Adrenal gland (tissue), 12 donors: ENCODE measurements around the gene BRME1. TPM values are rescaled to one million over a fixed set of nuclear protein-coding genes. Genes with fewer than 3 reads are reported as not detected.
A peak's percentile ranks its signal among the peaks of the same experiment; 100 is the strongest.

ENCODE experiments used
- DNase-seq, 7 donors: peaks; one replicate each; pipeline ENCODE4 v3.0.0-alpha.2; 2019 to 2020
- H3K27ac ChIP-seq, 5 donors: fragments of 200-600 bp; sonication (generic) in 4 of 5; 1 replicate in 3 of 5; 2 replicates in 2 of 5; pipeline versions ENCODE4 v1.5.1 to v1.8.0; 2016 to 2020; ENCODE audit warnings: mild to moderate bottlenecking in 1 of 5
- H3K27me3 ChIP-seq: fragments of 200-600 bp; 2 replicates; pipeline ENCODE4 v1.8.0; 2021
- H3K36me3 ChIP-seq, 2 donors: fragments of 200-600 bp; replicated peaks in 1 of 2; 1 replicate in 1 of 2; 2 replicates in 1 of 2; pipeline versions ENCODE4 v1.5.1 to v1.8.0; 2018 to 2022
- H3K4me1 ChIP-seq, 2 donors: fragments of 200-600 bp; replicated peaks in 1 of 2; 1 replicate in 1 of 2; 2 replicates in 1 of 2; pipeline versions ENCODE4 v1.5.1 to v1.8.0; 2018 to 2021
- H3K4me3 ChIP-seq, 4 donors: fragments of 200-600 bp; sonication (generic) in 3 of 4; one replicate each; pipeline ENCODE4 v1.5.1; 2016 to 2018
- H3K9me3 ChIP-seq, 3 donors: fragments of 200-600 bp; sonication (generic) in 1 of 3; replicated peaks in 1 of 3; 1 replicate in 2 of 3; 2 replicates in 1 of 3; pipeline versions ENCODE4 v1.5.1 to v1.8.0; 2016 to 2021
- POLR2A ChIP-seq, 2 donors: fragments of 450-650 bp; IDR thresholded peaks; one replicate each; pipeline ENCODE4 v1.6.1; 2017; ENCODE audit warnings: antibody characterized with exemption in 2 of 2, mild to moderate bottlenecking in 2 of 2, moderate library complexity in 1 of 2
- WGBS, 4 donors: extraction: QIAGEN DNeasy Blood & Tissue Kit in 2 of 4; methylation state at CpG; one replicate each; pipeline versions ENCODE4 v1.1.5 to v1.1.7; 2013 to 2017; 5-methylcytosine and 5-hydroxymethylcytosine counted together
- intact Hi-C, 2 donors: fragments of 100-400 bp; cut with DNase I; formaldehyde crosslinking; loops; one replicate each; pipeline versions ENCODE4 v1.14.1 to v1.15.0; 2022 to 2023
- polyA plus RNA-seq, 3 donors: library from polyadenylated mRNA; stranded (reverse); fragments of 200-250 nt in 2 of 3; fragments of 350-450 nt in 1 of 3; fragmentation: Illumina TruSeq in 1 of 3; extraction: RNeasy Lipid Tissue Mini Kit (QIAGEN cat#74804) in 1 of 3; gene quantifications; one replicate each; pipeline ENCODE4 v1.2.3, GENCODE V29; 2013 to 2014
- total RNA-seq, 9 donors: library from RNA; depleted of rRNA in 4 of 9; stranded (reverse); fragments of >200 nt in 4 of 9; fragments of 120-200 nt in 1 of 9; fragmentation: NEBNext Ultra II Directional in 1 of 9; extraction: Animal tissue kit (Norgen Biotek cat#: 25700) in 1 of 9; gene quantifications; one replicate each; pipeline versions ENCODE4 v1.1.0 to v1.2.4, GENCODE V29; 2013 to 2023
- TF ChIP-seq, protein P1 (sequence below), 6 experiments: fragments of 450-650 bp in 4 of 6; fragments of 200-600 bp in 2 of 6; sonication (generic) in 1 of 6; IDR thresholded peaks; 1 replicate in 5 of 6; 2 replicates in 1 of 6; pipeline versions ENCODE4 v1.5.1 to v1.8.0; 2016 to 2021; ENCODE audit warnings: antibody characterized with exemption in 6 of 6, mild to moderate bottlenecking in 2 of 6, moderate library complexity in 1 of 6
- donor health status: healthy with polysubstance abuse.
- donor health status: Bipolar disorder and iron deficiency.
- donor health status: DM: yes; HTN: yes; CAD: no.
- donor health status: DM: no; HTN: no; CAD: no.
- donor health status: DM: no; HTN: no; CAD: no.
- donor health status: DM: yes; HTN: yes; CAD: no.

BRME1 gene
- total and polyA plus RNA-seq, 12 donors, result 0.21 to 4.5 (median 1.4) TPM; not detected in 1

DNA sequence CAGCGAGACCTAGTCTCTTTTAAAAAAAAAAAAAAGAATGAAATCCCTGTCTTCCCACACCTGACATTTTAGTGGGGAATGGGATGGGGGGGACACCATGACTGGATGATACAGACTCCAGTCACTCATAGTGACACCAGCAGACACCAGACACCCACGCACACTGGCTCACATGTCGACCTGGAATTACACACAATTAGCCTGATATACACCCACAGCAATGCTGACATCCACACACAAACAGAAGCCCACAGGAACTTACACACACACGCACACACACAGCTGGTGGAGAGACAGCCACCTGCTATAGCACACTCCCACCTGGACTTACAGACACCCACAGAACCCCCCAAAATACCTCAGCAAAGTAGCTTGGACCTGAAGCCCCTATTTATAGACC lies 37.3 kb downstream of the BRME1 start:
- Histone ChIP-seq H3K36me3 (no peaks in the 10 kb centered on the region), H3K27me3 (peaks cover 5% of the 10 kb centered on the region), H3K4me3 (no peak overlapping the region), H3K27ac (no peak overlapping the region), H3K4me1 (peaks cover 0 to 3% of the 10 kb centered on the region in 2 donors), H3K9me3 (no peaks in the 10 kb centered on the region)
- DNase-seq, result no peak
- intact Hi-C loops, result loop anchor here in 1 of 2 donors (10.0 kb wide), 2 partner anchors 274 to 594 kb away; no protein-coding TSS in a partner anchor
- TF ChIP-seq, protein P1, sequence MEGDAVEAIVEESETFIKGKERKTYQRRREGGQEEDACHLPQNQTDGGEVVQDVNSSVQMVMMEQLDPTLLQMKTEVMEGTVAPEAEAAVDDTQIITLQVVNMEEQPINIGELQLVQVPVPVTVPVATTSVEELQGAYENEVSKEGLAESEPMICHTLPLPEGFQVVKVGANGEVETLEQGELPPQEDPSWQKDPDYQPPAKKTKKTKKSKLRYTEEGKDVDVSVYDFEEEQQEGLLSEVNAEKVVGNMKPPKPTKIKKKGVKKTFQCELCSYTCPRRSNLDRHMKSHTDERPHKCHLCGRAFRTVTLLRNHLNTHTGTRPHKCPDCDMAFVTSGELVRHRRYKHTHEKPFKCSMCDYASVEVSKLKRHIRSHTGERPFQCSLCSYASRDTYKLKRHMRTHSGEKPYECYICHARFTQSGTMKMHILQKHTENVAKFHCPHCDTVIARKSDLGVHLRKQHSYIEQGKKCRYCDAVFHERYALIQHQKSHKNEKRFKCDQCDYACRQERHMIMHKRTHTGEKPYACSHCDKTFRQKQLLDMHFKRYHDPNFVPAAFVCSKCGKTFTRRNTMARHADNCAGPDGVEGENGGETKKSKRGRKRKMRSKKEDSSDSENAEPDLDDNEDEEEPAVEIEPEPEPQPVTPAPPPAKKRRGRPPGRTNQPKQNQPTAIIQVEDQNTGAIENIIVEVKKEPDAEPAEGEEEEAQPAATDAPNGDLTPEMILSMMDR (IDR thresholded peaks at IDR 0.05), result no peak
- TF ChIP-seq POLR2A (IDR thresholded peaks at IDR 0.05), result no peak
- 47 to 82% (median 79%) methylated on average over 3 to 4 of the region's 4 CpGs for WGBS, 4 donors

DNA sequence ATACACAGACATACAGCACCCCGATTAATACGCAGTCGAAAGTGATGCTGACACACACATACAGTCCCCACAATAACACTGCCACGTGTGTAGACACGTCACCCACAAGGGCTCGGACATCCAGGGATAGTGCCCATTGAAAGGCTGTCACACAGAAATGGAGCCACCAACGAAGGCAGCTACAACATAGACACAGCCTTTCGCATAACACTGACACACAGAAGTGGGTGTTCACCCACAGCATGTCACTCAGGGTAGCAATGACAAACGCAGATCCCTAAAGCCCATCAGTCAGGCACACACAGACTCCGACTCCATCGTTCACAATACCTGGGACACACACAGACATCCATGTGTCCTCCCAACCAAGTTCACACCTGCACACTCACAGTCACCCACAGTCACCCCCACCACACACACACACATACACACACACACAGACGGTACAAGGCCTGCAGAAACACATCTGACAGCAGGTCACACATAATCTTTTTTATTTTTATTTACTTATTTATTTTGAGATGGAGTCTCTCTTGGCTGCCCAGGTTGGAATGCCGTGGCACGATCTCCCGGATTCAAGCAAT lies 39.4 kb downstream of the BRME1 start:
- intact Hi-C loops, result loop anchor here in 1 of 2 donors (10.0 kb wide), 2 partner anchors 272 to 592 kb away; no protein-coding TSS in a partner anchor
- H3K4me3 ChIP-seq, result peak overlapping the region in 1 of 4 donors; percentile 61
- peaks cover 2 to 8% of the 10 kb centered on the region in 2 donors for H3K4me1 ChIP-seq
- H3K27me3 ChIP-seq, result peaks cover 5% of the 10 kb centered on the region
- no peak overlapping the region for H3K27ac ChIP-seq
- no peak for DNase-seq
- H3K36me3 ChIP-seq, result no peaks in the 10 kb centered on the region
- no peak for TF ChIP-seq POLR2A (IDR thresholded peaks at IDR 0.05)
- TF ChIP-seq, protein P1 (IDR thresholded peaks at IDR 0.05), result no peak
- WGBS, 4 donors, result 75 to 76% (median 76%) methylated on average over 13 to 15 of the region's 15 CpGs
- no peaks in the 10 kb centered on the region for H3K9me3 ChIP-seq

DNA sequence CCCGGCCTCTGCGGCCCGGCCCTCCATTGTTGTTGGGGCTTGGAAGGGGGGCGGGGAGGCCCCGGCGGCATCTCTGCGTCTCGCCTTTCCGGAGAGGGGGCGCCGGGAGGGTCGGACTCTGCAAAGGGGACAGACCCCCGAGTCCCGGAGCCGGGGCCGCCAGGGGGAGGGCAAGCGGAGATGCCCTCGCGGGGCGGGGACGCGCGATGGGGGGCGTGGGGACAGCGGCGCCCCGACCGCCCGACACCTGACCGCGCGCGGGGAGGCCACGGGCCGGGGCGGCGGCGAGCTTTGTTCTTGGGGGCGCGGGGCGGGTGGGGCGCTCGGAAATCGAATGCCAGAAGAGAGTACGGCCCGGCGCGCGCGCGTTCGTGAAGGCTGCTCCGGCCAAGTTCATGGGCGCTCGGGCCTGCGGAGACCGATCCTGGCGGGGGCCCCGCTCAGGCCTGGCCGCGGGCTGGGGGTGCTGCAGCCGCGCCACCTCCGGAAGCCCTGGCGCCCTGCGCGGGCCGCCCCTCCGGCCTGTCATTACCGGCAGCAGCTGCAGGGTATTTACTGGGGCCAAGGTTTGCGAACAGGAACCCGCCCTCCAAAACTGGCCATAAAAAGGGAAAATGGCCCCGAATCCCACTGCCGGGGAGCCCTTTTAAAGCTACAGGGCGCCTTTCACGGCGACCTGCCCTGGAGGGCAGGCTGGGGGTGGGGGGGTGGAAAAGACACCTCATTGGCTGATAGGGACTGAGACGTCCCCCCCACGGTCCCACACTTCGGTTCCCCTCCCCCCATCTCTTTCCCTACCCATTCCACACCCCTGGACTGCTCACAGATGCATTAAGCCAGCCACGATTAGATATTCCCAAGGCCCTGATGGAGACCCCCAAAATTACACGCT lies 40.1 kb downstream of the BRME1 start:
- Histone ChIP-seq H3K4me3 (peak overlapping the region in 2 of 4 donors; percentile 32 to 61), H3K9me3 (no peaks in the 10 kb centered on the region), H3K4me1 (peaks cover 6 to 10% of the 10 kb centered on the region in 2 donors), H3K36me3 (no peaks in the 10 kb centered on the region), H3K27me3 (peaks cover 5% of the 10 kb centered on the region), H3K27ac (no peak overlapping the region)
- peak in 1 of 7 donors; percentile 48 for DNase-seq
- intact Hi-C loops, result loop anchor here in 1 of 2 donors (10.0 kb wide), 2 partner anchors 271 to 591 kb away; no protein-coding TSS in a partner anchor
- no peak for TF ChIP-seq POLR2A (IDR thresholded peaks at IDR 0.05)
- TF ChIP-seq, protein P1 (IDR thresholded peaks at IDR 0.05), result no peak
- 2 to 6% (median 4%) methylated on average over 17 to 81 of the region's 82 CpGs for WGBS, 4 donors
